PC-9 (cell line): Measurements from ENCODE around the gene GPR146. TPM values are rescaled to one million over a fixed set of nuclear protein-coding genes. Genes with fewer than 3 reads are reported as not detected.

Experiments used
- BruUV-seq: library from RNA; stranded (reverse); fragments of 400-500 nt; replicated peaks from 2 replicates; lab custom pipeline; 2021; lab: Mats Ljungman, UMichigan
- CTCF ChIA-PET: fragments of 300-600 bp; sonication (Branson Sonifier 250); formaldehyde crosslinking; loops from one replicate; lab custom pipeline; 2022; ENCODE audit warnings: antibody characterized with exemption; lab: Charles Lee
- POLR2A ChIA-PET: fragments of 300-600 bp; sonication (Branson Sonifier 250); formaldehyde crosslinking; loops from one replicate; lab custom pipeline; 2022; ENCODE audit warnings: antibody characterized with exemption; ENCODE audit not compliant: unreplicated experiment; lab: Charles Lee
- DNase-seq, 2 experiments: peaks; one replicate each; pipeline versions ENCODE4 v3.0.0 to v3.0.0-alpha.2; 2015 to 2022; ENCODE audit warnings: mixed read lengths in 1 of 2
- H2AFZ ChIP-seq: fragments of 200-600 bp; sonication (generic); 2 replicates; pipeline ENCODE4 v1.8.1; 2017; ENCODE audit warnings: antibody characterized with exemption
- H3F3A ChIP-seq: fragments of 200-600 bp; sonication (generic); 2 replicates; pipeline ENCODE4 v1.8.1; 2017; ENCODE audit warnings: antibody characterized with exemption, mild to moderate bottlenecking, low read depth; ENCODE audit not compliant: insufficient read depth
- H3K27ac ChIP-seq: fragments of 200-600 bp; sonication (generic); 2 replicates; pipeline ENCODE4 v1.6.1; 2016; ENCODE audit warnings: mixed run types
- H3K27me3 ChIP-seq: fragments of 200-600 bp; sonication (generic); 2 replicates; pipeline ENCODE4 v1.6.1; 2016; ENCODE audit warnings: low read depth, mixed run types; ENCODE audit not compliant: insufficient read depth
- H3K36me3 ChIP-seq: fragments of 200-600 bp; sonication (generic); 2 replicates; pipeline ENCODE4 v1.6.1; 2016; ENCODE audit warnings: low read depth, mixed run types
- H3K4me1 ChIP-seq: fragments of 200-600 bp; sonication (generic); replicated peaks from 2 replicates; pipeline ENCODE4 v1.6.1; 2016; ENCODE audit warnings: mixed run types; ENCODE audit not compliant: insufficient read depth
- H3K4me2 ChIP-seq: fragments of 200-600 bp; sonication (generic); 2 replicates; pipeline ENCODE4 v1.6.1; 2017; ENCODE audit warnings: mixed run types
- H3K4me3 ChIP-seq: fragments of 200-600 bp; sonication (generic); 2 replicates; pipeline ENCODE4 v1.6.1; 2016; ENCODE audit warnings: mixed run types
- H3K79me2 ChIP-seq: fragments of 200-600 bp; sonication (generic); 2 replicates; pipeline ENCODE4 v1.6.1; 2017; ENCODE audit warnings: low read depth, mixed run types
- H3K9me2 ChIP-seq: fragments of 200-600 bp; sonication (generic); 2 replicates; pipeline ENCODE4 v1.8.1; 2017; ENCODE audit warnings: mild to moderate bottlenecking; ENCODE audit not compliant: insufficient read depth
- H3K9me3 ChIP-seq: fragments of 200-600 bp; sonication (generic); 2 replicates; pipeline ENCODE4 v1.8.1; 2016; ENCODE audit warnings: low read depth; ENCODE audit not compliant: insufficient read depth
- H4K20me1 ChIP-seq: fragments of 200-600 bp; sonication (generic); 2 replicates; pipeline ENCODE4 v1.8.1; 2017; ENCODE audit not compliant: insufficient read depth
- EZH2 ChIP-seq: fragments of 200-600 bp; sonication (generic); IDR thresholded peaks from 2 replicates; pipeline ENCODE4 v1.8.0; 2017; ENCODE audit warnings: antibody characterized with exemption, low read depth
- intact Hi-C: fragments of 100-400 bp; cut with micrococcal nuclease; formaldehyde crosslinking; loops from one replicate; pipeline ENCODE4 v1.10.0; 2022; ENCODE audit not compliant: unreplicated experiment
- total RNA-seq: library from RNA; stranded (reverse); gene quantifications from 2 replicates; pipeline ENCODE4 v1.2.3, GENCODE V29; 2021
- TF ChIP-seq, protein P1 (sequence below): fragments of 200-600 bp; sonication (generic); conservative IDR thresholded peaks from 2 replicates; pipeline ENCODE4 v1.6.1; 2017; ENCODE audit warnings: mixed run types, antibody characterized with exemption, mild to moderate bottlenecking, moderate library complexity

GPR146 gene
- total RNA-seq, 1 experiment from 2014 or later = 3.4 TPM

- intact Hi-C loops = no loop called here
- H2AFZ ChIP-seq = no peak overlapping the region
- H3K27ac ChIP-seq = no peak overlapping the region
- H3K36me3 ChIP-seq = no peaks in the 10 kb centered on the region
- BruUV-seq = no TSS peak
- H3K9me2 ChIP-seq = no peaks in the 10 kb centered on the region
- no peak for DNase-seq
- no peaks in the 10 kb centered on the region for H3K79me2 ChIP-seq
- H3K9me3 ChIP-seq = no peaks in the 10 kb centered on the region
- ChIA-PET CTCF (no interaction called here), POLR2A (no interaction called here)
- H3K4me1 ChIP-seq = no peaks in the 10 kb centered on the region
- H4K20me1 ChIP-seq = peaks cover 15% of the 10 kb centered on the region
- H3K4me3 ChIP-seq = no peak overlapping the region
- no peaks in the 10 kb centered on the region for H3K27me3 ChIP-seq
- peaks cover 15% of the 10 kb centered on the region for H3F3A ChIP-seq
- TF ChIP-seq EZH2 = no peak
- TF ChIP-seq, protein P1, sequence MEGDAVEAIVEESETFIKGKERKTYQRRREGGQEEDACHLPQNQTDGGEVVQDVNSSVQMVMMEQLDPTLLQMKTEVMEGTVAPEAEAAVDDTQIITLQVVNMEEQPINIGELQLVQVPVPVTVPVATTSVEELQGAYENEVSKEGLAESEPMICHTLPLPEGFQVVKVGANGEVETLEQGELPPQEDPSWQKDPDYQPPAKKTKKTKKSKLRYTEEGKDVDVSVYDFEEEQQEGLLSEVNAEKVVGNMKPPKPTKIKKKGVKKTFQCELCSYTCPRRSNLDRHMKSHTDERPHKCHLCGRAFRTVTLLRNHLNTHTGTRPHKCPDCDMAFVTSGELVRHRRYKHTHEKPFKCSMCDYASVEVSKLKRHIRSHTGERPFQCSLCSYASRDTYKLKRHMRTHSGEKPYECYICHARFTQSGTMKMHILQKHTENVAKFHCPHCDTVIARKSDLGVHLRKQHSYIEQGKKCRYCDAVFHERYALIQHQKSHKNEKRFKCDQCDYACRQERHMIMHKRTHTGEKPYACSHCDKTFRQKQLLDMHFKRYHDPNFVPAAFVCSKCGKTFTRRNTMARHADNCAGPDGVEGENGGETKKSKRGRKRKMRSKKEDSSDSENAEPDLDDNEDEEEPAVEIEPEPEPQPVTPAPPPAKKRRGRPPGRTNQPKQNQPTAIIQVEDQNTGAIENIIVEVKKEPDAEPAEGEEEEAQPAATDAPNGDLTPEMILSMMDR = no peak
- no peak overlapping the region for H3K4me2 ChIP-seq
Measured at GRCh38 chr7:1013581-1013980, 30.8 kb upstream of the GPR146 start.

DNA sequence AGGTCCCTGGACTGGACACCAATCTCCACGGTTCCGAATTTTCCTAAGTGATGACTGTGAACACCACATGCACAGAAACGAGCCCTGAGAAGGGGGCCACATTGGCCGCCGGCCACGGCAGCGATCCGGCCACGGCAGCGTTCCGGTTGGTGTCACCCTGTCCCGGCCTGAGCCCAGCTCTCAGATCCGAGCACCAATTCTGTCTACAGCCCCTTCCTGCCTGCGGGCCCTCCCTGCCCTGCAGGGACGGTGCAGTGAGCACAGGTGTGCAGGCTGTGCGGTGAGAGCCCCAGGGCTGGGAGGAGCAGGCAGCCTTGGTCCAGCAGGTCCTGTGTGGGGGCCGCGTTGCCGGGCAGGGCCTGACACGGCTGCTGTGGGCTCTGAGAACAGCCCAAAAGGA is 29.7 kb upstream of the GPR146 start:
- Histone ChIP-seq H2AFZ (no peak overlapping the region), H3K4me3 (no peak overlapping the region), H3K9me2 (no peaks in the 10 kb centered on the region), H3K27me3 (no peaks in the 10 kb centered on the region), H4K20me1 (peaks cover 15% of the 10 kb centered on the region), H3K79me2 (no peaks in the 10 kb centered on the region), H3K4me1 (no peaks in the 10 kb centered on the region), H3K27ac (no peak overlapping the region), H3K36me3 (no peaks in the 10 kb centered on the region), H3K9me3 (no peaks in the 10 kb centered on the region), H3K4me2 (no peak overlapping the region), H3F3A (peaks cover 5% of the 10 kb centered on the region)
- CTCF ChIA-PET = no interaction called here
- DNase-seq = no peak
- intact Hi-C loops = no loop called here
- POLR2A ChIA-PET = no interaction called here
- no TSS peak for BruUV-seq
- TF ChIP-seq, protein P1 = no peak
- no peak for TF ChIP-seq EZH2

DNA sequence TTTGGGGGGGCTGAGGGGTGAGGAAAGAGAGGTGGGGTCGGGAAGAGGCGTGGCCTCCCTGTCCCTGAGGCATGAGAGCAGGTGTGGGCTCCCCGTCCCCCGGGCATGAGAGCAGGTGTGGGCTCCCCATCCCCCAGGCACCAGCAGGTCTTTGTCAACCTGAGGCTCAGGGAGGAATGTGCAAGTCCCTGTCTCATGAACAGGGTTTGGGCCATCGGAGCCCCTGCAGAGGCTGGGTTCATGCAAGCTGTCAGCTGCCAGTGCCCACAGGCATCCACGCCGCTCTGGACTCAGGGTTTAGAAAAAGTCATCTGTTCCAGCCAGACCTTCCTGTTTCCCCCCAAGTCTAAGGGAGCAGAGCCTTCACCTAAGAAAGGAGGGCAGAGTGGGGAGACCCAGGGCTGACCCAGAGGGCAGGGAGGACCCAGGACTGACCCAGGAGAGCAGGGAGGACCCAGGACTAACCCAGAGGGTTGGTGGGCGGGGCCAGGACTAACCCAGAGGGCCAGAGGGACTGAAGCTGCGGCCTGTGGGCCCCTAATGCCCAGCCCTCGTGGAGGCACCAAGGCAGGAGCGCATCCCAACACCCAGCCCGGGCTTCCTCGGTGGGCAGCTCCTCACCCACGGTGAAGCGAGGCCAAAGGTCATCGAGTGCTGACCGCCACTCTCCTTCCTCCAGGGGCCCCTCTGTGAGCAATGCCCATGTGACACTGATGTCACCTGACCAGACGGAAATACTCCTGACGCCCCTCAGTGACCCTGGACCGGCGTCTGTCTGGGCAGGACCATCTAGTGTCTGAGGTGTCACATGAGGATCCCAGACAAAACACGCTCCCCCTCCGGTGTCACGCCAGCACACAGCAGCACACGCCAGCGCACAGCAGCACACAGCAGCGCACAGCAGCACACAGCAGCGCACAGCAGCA is 28.9 kb upstream of the GPR146 start:
- Histone ChIP-seq H3F3A (peaks cover 5% of the 10 kb centered on the region), H3K9me3 (no peaks in the 10 kb centered on the region), H3K9me2 (no peaks in the 10 kb centered on the region), H3K36me3 (no peaks in the 10 kb centered on the region), H4K20me1 (peaks cover 15% of the 10 kb centered on the region), H3K4me3 (no peak overlapping the region), H3K4me1 (no peaks in the 10 kb centered on the region), H3K79me2 (no peaks in the 10 kb centered on the region), H3K27ac (no peak overlapping the region), H2AFZ (no peak overlapping the region), H3K4me2 (no peak overlapping the region), H3K27me3 (no peaks in the 10 kb centered on the region)
- no peak for DNase-seq
- BruUV-seq = no TSS peak
- no peak for TF ChIP-seq EZH2
- TF ChIP-seq, protein P1 = no peak
- intact Hi-C loops = no loop called here
- POLR2A ChIA-PET = no interaction called here
- CTCF ChIA-PET = no interaction called here
